WI38 (cell line): ENCODE measurements around the gene ARFIP2.
"Not testable (repeated sequence)": the region's sequence is repeated elsewhere in the genome, so short reads cannot be mapped to it uniquely, and the experiment has no call there.

Source experiments
- H3K4me3 ChIP-seq: 2 replicates; pipeline ENCODE4 v1.5.1; 2011; ENCODE audit warnings: low read depth, mild to moderate bottlenecking, control low read depth, low read length
- CTCF ChIP-seq: IDR thresholded peaks from 2 replicates; pipeline ENCODE4 v1.5.1; 2012; ENCODE audit warnings: low read depth, mild to moderate bottlenecking, control low read depth, low read length

Gene ARFIP2, protein sequence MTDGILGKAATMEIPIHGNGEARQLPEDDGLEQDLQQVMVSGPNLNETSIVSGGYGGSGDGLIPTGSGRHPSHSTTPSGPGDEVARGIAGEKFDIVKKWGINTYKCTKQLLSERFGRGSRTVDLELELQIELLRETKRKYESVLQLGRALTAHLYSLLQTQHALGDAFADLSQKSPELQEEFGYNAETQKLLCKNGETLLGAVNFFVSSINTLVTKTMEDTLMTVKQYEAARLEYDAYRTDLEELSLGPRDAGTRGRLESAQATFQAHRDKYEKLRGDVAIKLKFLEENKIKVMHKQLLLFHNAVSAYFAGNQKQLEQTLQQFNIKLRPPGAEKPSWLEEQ

GRCh38 chr11:6481012-6481923 lies at the start of gene ARFIP2, which contains the start of gene TIMM10B:
TSS of gene ARFIP2 (minus strand) at chr11:6481331. CDS start at chr11:6480421, 910 bp downstream.
TSS of gene TIMM10B (plus strand) at chr11:6481501. CDS start at chr11:6481517, 16 bp downstream.
- peak within 1 kb of the TSS; percentile 80 for H3K4me3 ChIP-seq
- no peak for TF ChIP-seq CTCF

GRCh38 chr11:6530848-6531247 lies 49.7 kb upstream of the ARFIP2 start:
- TF ChIP-seq CTCF, result no peak
- H3K4me3 ChIP-seq, result no peak overlapping the region

GRCh38 chr11:6529266-6529665 lies 48.1 kb upstream of the ARFIP2 start:
- H3K4me3 ChIP-seq, result no peak overlapping the region
- no peak for TF ChIP-seq CTCF

DNA sequence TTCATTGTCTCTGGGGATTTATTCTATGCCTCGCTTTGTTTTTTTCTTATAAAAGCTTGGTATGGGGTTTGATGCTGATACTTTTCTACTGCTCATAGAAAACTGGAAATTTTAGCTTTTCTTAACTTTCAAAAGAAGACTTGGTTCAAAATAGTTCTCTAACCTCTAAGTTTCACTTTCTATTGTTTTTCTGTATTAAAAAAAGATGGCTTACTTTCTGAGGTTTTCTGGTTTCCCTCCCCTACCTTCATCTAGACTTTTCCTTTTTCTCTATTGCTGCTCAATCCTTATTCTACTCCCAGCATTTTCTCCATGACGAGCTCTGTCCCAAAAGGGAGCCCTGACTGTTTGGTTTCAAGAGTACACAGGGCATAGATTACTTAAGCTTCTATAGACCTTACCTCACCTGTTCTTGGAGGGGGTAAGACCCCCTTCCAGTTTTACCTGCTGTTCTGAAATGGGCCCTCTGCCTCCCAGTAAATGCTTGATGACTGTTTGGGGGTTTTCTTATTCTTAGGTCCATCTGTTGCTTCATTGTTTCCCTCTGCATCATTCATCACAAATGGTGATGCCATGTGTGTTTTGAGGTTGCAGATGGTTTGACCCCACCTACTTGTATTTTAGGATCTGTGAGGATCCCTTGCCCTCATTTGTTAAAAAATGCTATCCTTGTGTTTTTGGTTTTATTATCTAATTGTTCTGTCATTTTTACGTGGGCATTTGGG lies 45.4 kb upstream of the ARFIP2 start:
- TF ChIP-seq CTCF, result no peak
- no peak overlapping the region for H3K4me3 ChIP-seq

DNA sequence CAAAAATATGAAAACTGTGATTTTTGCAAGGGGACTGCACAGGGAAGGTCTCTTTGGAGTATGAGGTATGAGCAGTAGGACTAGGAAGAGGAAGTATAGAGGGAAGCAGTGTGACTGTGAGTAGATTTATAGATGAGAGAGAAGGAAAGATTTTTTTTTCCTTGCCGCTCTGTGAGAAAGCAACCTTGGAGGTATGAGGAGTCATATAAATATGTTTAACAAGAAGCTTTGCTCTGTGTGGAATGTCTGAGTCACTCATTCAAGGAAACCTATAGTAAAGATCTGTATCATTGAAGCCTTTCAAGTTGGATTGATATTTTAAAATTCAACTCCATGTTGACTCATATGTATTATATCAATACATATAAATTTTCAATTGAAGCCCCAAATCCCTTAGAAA lies 42.1 kb upstream of the ARFIP2 start:
- no peak for TF ChIP-seq CTCF
- no peak overlapping the region for H3K4me3 ChIP-seq

GRCh38 chr11:6521946-6522345 lies 40.8 kb upstream of the ARFIP2 start:
- not testable (repeated sequence) for H3K4me3 ChIP-seq

- H3K4me3 ChIP-seq, result no peak overlapping the region
- no peak for TF ChIP-seq CTCF
These were observed 39.1 kb upstream of the ARFIP2 start for GRCh38 chr11:6520265-6520664.
